NCI-H82 (cell line): ENCODE measurements around the gene MAN2C1.
"Not testable (repeated sequence)": the region's sequence is repeated elsewhere in the genome, so short reads cannot be mapped to it uniquely, and the experiment has no call there.

Experiments
- DNase-seq: peaks from one replicate; lab custom pipeline; 2025; lab: John Stamatoyannopoulos, UW

MAN2C1 gene

GRCh38 chr15:75361361-75361988, 6.9 kb downstream of the MAN2C1 start:
- DNase-seq: no peak

- DNase-seq: no peak
Observed at GRCh38 chr15:75360856-75361255, 7.6 kb downstream of the MAN2C1 start.

GRCh38 chr15:75360391-75360790, 8.0 kb downstream of the MAN2C1 start:
- no peak for DNase-seq

GRCh38 chr15:75359537-75360250, 8.7 kb downstream of the MAN2C1 start:
- no peak for DNase-seq

GRCh38 chr15:75358771-75359536, 9.5 kb downstream of the MAN2C1 start:
- DNase-seq: no peak

- no peak for DNase-seq
Observed at GRCh38 chr15:75357976-75358673, 10.3 kb downstream of the MAN2C1 start.

GRCh38 chr15:75356517-75356916, 11.9 kb downstream of the MAN2C1 start:
- DNase-seq: no peak

- no peak for DNase-seq
Observed at GRCh38 chr15:75356006-75356405, 12.4 kb downstream of the MAN2C1 start.

GRCh38 chr15:75355369-75355768, 13.0 kb downstream of the MAN2C1 start:
- no peak for DNase-seq

- DNase-seq: no peak
Observed at GRCh38 chr15:75354454-75354853, 14.0 kb downstream of the MAN2C1 start.

- DNase-seq: no peak
Observed at GRCh38 chr15:75353604-75354003, 14.8 kb downstream of the MAN2C1 start.

GRCh38 chr15:75352186-75353080, 16.0 kb downstream of the MAN2C1 start:
- no peak for DNase-seq

- DNase-seq: no peak
Observed at GRCh38 chr15:75350601-75351361, 17.6 kb downstream of the MAN2C1 start.

GRCh38 chr15:75349851-75350588, 18.4 kb downstream of the MAN2C1 start:
- DNase-seq: no peak

- not testable (repeated sequence) for DNase-seq
Observed at GRCh38 chr15:75349351-75349669, 19.1 kb downstream of the MAN2C1 start.

GRCh38 chr15:75348562-75349350, 19.7 kb downstream of the MAN2C1 start:
- no peak for DNase-seq

GRCh38 chr15:75348034-75348561, 20.3 kb downstream of the MAN2C1 start:
- DNase-seq: peak; percentile 66

GRCh38 chr15:75347222-75348033, 21.0 kb downstream of the MAN2C1 start:
- DNase-seq: peak; percentile 64
